SKM-1 treated with dmso at 0.1 percent for 144 hours (cell line): ENCODE results near the gene ERBB4.
A peak's percentile ranks its signal among the peaks of the same experiment; 100 is the strongest.

Experiments used
- DNase-seq: peaks from one replicate; lab custom pipeline; 2025; ENCODE audit not compliant: unreplicated experiment; lab: John Stamatoyannopoulos, UW

Gene ERBB4

GRCh38 chr2:211495339-211495738 lies 1043.3 kb downstream of the ERBB4 start:
- DNase-seq: no peak

GRCh38 chr2:211494536-211494935 lies 1044.1 kb downstream of the ERBB4 start:
- no peak for DNase-seq

GRCh38 chr2:211494085-211494484 lies 1044.5 kb downstream of the ERBB4 start:
- DNase-seq: no peak

- no peak for DNase-seq
Observed at GRCh38 chr2:211487733-211488132, 1050.9 kb downstream of the ERBB4 start.

- no peak for DNase-seq
Observed at GRCh38 chr2:211479536-211480150, 1059.0 kb downstream of the ERBB4 start.

GRCh38 chr2:211477537-211478275 lies 1060.9 kb downstream of the ERBB4 start:
- no peak for DNase-seq

GRCh38 chr2:211473116-211473515 lies 1065.5 kb downstream of the ERBB4 start:
- no peak for DNase-seq

GRCh38 chr2:211469664-211470059 lies 1068.9 kb downstream of the ERBB4 start:
- DNase-seq: no peak

- no peak for DNase-seq
Observed at GRCh38 chr2:211468877-211469663, 1069.5 kb downstream of the ERBB4 start.

- DNase-seq: no peak
Observed at GRCh38 chr2:211468217-211468616, 1070.4 kb downstream of the ERBB4 start.

- no peak for DNase-seq
Observed at GRCh38 chr2:211463397-211463796, 1075.2 kb downstream of the ERBB4 start.

- no peak for DNase-seq
Observed at GRCh38 chr2:211458974-211459373, 1079.6 kb downstream of the ERBB4 start.

- DNase-seq: no peak
Observed at GRCh38 chr2:211457325-211457724, 1081.3 kb downstream of the ERBB4 start.

- peak; percentile 43 for DNase-seq
Observed at GRCh38 chr2:211455216-211455841, 1083.3 kb downstream of the ERBB4 start.

GRCh38 chr2:211454679-211455078 lies 1083.9 kb downstream of the ERBB4 start:
- no peak for DNase-seq

- no peak for DNase-seq
Observed at GRCh38 chr2:211453311-211453887, 1085.2 kb downstream of the ERBB4 start.

GRCh38 chr2:211451642-211452041 lies 1087.0 kb downstream of the ERBB4 start:
- DNase-seq: no peak

GRCh38 chr2:211449819-211450218 lies 1088.8 kb downstream of the ERBB4 start:
- DNase-seq: no peak

GRCh38 chr2:211447548-211447947 lies 1091.1 kb downstream of the ERBB4 start:
- no peak for DNase-seq

GRCh38 chr2:211440107-211440506 lies 1098.5 kb downstream of the ERBB4 start:
- no peak for DNase-seq

GRCh38 chr2:211439011-211439410 lies 1099.6 kb downstream of the ERBB4 start:
- no peak for DNase-seq
